HG03439 (cell line): ENCODE data around the gene NXPH1.

Experiments used
- ATAC-seq: cut with Tn5 transposase; IDR thresholded peaks from one replicate; pipeline ENCODE4 v1.9.1; 2021; ENCODE audit warnings: mild to moderate bottlenecking, moderate library complexity; ENCODE audit not compliant: unreplicated experiment

The NXPH1 gene

GRCh38 chr7:8783229-8783628 lies 349.8 kb downstream of the NXPH1 start:
- no peak for ATAC-seq

- ATAC-seq = no peak
Measured at GRCh38 chr7:8785081-8785480, 351.7 kb downstream of the NXPH1 start.

GRCh38 chr7:8800986-8801385 lies 367.6 kb downstream of the NXPH1 start:
- no peak for ATAC-seq
